Muscle of arm (tissue), 12 donors: ENCODE measurements around the gene STMND1. TPM values are rescaled to one million over a fixed set of nuclear protein-coding genes. Genes with fewer than 3 reads are reported as not detected.
A peak's percentile ranks its signal among the peaks of the same experiment; 100 is the strongest.

Source experiments
- DNase-seq: peaks from one replicate; pipeline ENCODE4 v3.0.0-alpha.2; 2013
- polyA plus RNA-seq, 12 donors: library from polyadenylated mRNA; unstranded; fragments of 120-200 nt; gene quantifications; one replicate each; pipeline ENCODE4 v1.2.1, GENCODE V29; 2013; ENCODE audit not compliant: insufficient read length in 12 of 12

STMND1 gene
- polyA plus RNA-seq, 12 donors, result 0.08 to 0.27 (median 0.11) TPM; not detected in 8

DNA sequence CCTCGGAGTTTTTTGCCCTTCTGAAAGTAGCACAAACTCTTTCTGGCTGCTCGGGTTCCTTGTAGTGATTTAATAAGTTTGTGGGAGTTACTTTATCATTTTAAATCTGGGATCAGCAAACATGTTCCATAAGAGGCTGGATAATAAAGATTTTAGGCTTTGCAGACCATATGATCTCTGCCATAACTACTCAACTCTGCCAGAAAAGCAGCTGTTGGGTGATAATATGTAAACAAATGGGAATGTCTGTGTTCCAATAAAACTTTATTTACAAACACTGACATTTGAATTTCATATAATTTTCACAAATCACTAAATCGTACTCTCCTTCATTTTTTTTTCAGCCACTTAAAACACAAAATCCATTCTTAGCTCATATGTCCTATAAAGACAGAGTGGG lies 3.9 kb upstream of the STMND1 start:
- DNase-seq, result no peak

DNA sequence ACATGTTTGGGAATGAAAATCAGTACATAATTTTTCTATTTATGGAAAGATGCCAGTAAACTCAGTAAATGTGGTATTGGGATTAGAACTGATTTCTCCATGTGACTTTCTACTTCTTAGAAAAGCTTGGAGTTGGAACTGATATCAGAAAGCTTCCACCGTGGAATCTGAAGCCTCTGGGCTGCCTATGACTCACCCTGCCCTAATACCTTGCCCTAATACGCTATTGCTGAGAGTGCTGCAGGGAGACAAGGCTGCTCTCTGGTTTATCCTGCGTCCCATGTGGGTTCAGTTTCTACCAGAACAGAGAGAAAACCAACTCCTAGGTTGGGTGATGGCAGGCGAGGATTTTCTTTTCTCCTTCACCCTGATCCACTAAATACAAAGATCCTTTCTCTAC lies 3.3 kb upstream of the STMND1 start:
- no peak for DNase-seq

GRCh38 chr6:17099401-17100059 lies 2.3 kb upstream of the STMND1 start:
- no peak for DNase-seq

DNA sequence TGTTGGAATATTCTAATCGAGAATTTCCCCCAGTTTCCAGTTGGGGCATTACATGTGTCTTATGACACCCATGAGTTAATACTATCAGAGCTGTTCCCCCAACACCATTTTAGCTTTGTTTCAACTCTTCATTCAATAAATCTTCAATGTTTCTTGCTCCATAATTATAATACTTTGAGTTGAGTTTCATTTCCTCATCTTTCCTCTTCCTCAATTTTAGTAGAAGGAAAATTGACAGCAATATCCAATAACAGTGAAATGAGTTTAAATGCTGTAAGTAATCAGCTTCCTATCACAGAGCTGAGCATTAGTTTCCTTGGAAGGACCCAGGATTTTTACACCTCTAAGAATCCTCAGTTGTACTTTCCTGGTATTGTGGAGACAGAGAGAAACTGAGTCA lies 1.0 kb upstream of the STMND1 start:
- no peak for DNase-seq

DNA sequence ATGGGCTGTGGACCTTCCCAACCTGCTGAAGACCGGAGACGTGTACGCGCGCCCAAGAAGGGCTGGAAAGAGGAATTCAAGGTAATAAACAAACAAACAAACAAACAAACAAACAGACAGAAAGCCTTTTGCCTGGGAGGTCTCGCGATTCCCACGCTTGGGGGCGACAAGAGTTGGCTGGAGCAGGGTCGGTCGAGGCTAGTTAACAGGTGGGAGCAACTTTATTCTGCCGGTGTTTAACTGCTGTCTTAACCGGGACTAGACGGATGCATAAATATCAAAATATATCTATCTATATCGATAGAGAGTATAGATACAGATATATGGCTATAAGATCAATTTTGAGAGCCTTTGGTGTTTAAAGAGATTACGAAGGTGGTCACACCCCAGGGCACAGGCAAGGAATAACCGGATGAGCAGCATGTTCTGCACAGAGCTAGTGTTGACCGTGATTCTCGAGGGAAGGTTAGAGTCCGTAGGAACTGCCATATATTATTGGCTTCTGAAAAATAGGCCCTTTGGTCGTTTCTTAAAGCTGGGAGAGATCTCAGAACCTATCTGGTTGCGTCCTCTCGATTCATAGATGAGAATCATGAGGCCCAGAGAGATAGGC lies 514 bp downstream of the STMND1 start:
- no peak for DNase-seq

DNA sequence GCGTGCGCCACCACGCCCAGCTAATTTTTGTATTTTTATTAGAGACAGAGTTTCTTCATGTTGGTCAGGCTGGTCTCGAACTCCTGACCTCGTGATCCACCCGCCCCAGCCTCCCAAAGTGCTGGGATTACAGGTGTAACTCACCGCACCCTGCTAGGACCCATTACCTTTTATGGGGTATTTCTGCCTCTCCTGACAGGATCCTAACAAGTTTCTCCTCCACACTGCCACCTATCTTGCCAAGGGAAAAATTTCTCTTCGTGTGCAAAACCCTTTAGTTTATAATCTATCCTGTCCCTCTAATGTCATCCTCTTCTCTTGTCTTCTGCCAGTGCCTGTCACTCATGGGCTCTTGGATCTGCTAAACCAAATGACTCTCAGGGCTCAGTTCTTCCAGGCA lies 1.9 kb downstream of the STMND1 start:
- DNase-seq, result no peak

DNA sequence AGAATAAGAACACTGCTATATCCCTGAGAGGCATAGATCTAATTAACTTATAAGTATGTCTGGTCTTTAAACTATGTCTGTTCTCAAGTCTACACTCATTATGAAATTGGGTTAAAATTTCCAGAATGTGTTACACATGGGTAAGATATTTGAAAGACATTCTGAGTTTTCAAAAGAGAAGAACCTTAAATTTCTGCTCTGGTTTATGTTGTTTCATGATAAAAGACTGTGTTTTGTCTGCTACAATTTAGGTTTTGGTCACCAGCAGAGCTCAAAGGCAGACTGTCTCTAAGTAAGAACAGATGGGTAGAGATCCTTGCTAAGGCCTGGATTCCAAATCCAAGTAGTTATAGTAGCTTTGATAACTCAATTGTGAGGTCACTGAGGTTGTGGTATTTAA lies 6.0 kb downstream of the STMND1 start:
- no peak for DNase-seq

DNA sequence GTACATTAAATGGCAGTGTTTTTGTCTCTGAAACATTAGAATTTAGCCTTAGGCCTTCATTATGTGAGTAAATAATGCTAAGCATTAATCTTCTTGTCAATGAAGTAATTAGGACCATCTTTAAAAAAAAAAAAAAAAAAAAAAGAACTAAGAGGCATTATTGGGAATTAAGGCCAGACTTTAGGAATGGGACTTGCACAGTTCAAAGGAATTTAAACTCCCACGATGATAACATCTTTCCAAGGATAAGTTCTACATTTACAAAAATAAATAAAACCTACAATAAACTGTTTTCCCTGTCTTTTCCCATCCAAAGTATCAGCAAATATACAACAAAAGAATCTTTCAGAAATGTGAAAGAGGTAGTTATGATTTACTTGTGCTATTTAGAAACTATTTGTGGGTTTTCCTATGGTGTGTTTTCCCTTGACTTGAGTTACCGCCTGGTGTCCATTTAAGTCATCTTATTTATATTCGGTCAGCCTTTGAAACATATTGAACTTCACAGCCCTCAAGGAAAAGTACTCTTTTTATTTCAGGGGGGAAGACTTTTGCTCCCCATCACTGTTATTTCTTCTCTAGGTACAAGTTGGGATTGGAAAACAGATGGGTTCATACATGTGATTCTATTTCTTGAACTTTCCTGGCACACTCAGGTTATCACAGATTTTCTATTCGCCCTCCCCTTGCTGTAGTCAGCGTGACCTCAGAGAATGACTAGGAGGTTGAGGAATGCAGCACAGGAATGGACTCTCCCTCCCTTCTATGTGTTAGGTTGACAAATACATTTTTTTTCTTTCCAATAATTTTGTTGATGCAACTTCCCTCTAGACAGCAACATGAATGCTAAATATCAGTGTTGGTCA lies 13.6 kb downstream of the STMND1 start:
- DNase-seq, result no peak

GRCh38 chr6:17116117-17116440 lies 14.2 kb downstream of the STMND1 start:
- no peak for DNase-seq

- no peak for DNase-seq
Measured at GRCh38 chr6:17120019-17120418, 18.2 kb downstream of the STMND1 start.

- DNase-seq, result no peak
Measured at GRCh38 chr6:17125407-17125806, 23.6 kb downstream of the STMND1 start.

DNA sequence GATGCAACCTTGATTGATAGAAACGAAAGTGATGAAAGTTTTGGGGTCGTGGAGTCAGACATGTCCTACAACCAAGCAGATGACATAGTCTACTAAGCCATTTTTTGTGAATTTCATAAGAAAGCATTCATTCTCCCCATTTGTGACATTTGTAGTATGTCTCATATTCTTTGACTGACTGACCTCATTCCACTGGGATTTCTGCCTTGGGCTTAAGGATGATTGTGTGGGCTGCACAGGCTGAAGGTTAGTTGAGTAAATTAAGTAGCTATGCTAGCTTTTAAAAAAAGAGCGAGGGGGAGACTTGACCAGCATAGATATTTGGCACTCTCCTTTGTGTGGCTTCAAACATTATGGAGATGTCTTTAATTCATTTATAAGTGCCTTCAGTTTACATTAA lies 28.9 kb downstream of the STMND1 start:
- no peak for DNase-seq

DNA sequence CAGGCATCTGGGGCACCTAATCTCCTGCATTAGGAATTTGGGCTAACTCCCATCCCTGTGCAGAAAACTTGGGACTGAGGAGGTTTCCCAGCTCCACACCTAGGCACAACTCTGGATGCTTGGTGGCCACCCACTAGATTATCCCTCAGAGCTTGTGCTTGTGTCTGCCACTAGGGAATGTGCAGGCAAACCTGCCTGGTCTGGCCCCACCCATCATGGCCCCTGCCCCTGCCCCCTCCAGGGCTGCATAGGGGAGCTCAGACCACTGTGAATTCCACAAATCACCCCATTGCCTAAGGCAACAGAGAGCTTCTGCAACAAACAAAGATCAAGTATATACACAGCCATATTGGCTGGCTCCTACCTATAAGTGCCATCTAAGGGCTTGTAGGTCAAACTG lies 31.1 kb downstream of the STMND1 start:
- DNase-seq, result no peak

DNA sequence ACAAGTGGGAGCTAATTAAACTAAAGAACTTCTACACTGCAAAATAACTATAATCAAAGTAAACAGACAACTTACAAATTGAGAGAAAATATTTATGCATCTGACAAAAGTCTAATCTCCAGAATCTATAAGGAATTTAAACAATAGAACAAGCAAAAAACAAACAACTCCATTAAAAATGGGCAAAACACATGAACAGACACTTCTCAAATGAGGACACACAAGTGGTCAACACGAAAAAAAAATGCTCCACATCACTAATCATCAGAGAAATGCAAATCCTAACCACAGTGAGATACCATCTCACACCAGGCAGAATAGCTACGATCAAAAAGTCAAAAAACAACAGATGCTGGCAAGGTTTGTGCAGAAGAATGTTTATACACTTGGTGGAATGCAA lies 36.2 kb downstream of the STMND1 start:
- DNase-seq, result no peak

- DNase-seq, result no peak
Measured at GRCh38 chr6:17144016-17144415, 42.2 kb downstream of the STMND1 start.

- no peak for DNase-seq
Measured at GRCh38 chr6:17149571-17149970, 47.7 kb downstream of the STMND1 start.

- no peak for DNase-seq
Measured at GRCh38 chr6:17150096-17150495, 48.2 kb downstream of the STMND1 start.

- no peak for DNase-seq
Measured at GRCh38 chr6:17151888-17152287, 50.0 kb downstream of the STMND1 start.

- DNase-seq, result no peak
Measured at GRCh38 chr6:17152703-17153102, 50.9 kb downstream of the STMND1 start.

DNA sequence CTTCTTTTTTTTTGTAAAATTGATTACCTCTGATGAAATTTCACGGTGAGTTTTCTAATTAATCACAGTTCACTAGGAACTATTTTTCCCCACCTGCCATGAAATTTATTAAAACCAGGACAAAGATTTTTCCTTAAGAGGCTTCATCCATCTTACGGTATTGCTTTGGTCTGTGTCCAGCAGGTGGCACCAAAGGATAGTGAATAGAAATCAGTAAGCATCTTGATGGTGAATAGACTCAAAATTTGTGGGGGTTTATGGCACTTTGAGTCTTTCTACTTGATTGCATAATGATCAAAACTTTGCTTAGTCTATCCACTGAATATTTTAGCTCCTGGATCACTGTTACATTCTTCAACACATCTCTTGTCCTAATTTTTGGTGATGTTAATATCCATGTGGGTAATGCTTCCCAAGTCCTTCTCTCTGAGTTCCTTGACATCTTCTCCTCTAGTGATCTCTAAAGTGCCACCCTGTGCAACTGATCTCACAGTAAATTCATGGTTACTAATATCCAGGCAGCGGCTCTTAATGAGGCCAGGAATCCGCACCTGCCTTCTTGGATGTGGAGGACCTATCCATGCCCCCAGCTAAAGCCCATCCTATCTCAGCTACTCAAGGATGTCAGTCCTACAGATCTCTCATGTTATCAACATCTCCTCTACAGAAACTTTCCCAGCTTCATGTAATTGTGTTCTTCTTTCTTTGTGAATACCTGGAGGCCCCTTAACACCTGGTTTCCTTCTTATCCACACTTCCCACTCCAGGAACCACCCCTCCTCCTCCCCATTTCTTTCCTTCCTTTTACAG lies 54.5 kb downstream of the STMND1 start:
- peak; percentile 79 for DNase-seq

DNA sequence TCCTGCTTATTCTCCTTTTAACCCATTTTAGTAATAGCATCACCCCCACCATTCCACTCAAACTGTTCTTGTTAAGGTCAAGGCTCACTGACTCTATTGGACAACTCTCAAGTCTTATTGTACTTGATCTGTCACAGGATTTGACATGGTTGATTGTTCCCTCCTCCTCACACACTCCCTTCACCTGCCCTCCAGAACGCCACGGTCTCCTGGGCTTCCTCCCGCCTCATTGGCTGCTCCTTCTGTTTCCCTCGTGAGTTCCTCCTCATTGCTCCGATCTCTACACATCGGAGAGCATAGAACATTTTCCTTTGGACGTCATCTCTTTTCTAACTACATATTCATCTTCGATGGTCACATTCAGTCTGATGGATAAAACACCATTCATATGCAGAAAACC lies 55.1 kb downstream of the STMND1 start:
- DNase-seq, result no peak

GRCh38 chr6:17157617-17158016 lies 55.8 kb downstream of the STMND1 start:
- DNase-seq, result no peak
